Left kidney (tissue), 2 donors: ENCODE results near the gene EYS. TPM values are rescaled to one million over a fixed set of nuclear protein-coding genes. Genes with fewer than 3 reads are reported as not detected.
"Not testable (repeated sequence)": the region's sequence is repeated elsewhere in the genome, so short reads cannot be mapped to it uniquely, and the experiment has no call there.

Experiments used
- DNase-seq: peaks from one replicate; pipeline ENCODE4 v3.0.0-alpha.2; 2013
- polyA plus RNA-seq: library from polyadenylated mRNA; unstranded; fragments of 120-200 nt; gene quantifications from one replicate; pipeline ENCODE4 v1.2.1, GENCODE V29; 2013; ENCODE audit not compliant: insufficient read length

The EYS gene
- polyA plus RNA-seq, 1 donor = 0.96 TPM

DNA sequence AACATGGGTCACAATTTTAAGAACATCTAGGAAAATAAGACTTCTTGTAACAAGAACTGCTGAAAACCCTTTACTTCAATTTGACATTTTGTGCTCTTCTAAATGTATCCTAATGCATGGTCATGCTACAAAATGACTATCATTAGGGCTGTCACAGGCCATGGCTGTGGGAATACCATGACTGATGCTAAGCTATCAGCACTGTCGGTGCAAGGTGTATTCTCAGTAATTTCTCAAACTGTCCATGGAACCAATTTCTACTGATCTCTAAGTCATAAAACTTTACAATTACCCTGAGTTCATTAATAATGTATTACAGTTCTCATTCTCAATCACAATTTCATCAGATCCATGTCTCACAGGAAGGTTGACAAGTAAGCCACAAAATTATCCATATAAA, 625.3 kb downstream of the EYS start:
- DNase-seq = no peak

- no peak for DNase-seq
Measured at GRCh38 chr6:65075705-65076230, 631.3 kb downstream of the EYS start.

- no peak for DNase-seq
Measured at GRCh38 chr6:65072500-65072899, 634.5 kb downstream of the EYS start.

- no peak for DNase-seq
Measured at GRCh38 chr6:65071480-65071879, 635.5 kb downstream of the EYS start.

- no peak for DNase-seq
Measured at GRCh38 chr6:65064844-65065243, 642.2 kb downstream of the EYS start.

DNA sequence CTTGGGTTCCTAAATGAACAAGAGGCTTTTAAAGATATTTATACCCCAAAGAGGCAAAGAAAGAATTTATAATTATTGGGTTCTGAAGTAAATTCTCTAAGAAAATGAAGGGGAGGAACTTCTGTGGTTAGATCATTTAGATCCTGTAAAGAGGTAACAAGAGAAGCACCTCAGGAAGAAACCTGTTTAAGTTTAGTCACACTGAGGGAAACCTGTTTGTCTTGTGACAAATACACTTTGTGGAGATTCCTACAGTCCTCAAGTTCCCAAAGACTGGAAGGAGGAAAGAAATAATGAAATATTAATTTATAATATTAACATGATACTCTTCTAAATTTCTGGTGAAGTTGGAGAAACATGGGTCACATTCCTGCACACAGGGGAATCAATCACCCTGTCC, 647.5 kb downstream of the EYS start:
- DNase-seq = no peak

GRCh38 chr6:65055545-65055944, 651.5 kb downstream of the EYS start:
- DNase-seq = no peak

DNA sequence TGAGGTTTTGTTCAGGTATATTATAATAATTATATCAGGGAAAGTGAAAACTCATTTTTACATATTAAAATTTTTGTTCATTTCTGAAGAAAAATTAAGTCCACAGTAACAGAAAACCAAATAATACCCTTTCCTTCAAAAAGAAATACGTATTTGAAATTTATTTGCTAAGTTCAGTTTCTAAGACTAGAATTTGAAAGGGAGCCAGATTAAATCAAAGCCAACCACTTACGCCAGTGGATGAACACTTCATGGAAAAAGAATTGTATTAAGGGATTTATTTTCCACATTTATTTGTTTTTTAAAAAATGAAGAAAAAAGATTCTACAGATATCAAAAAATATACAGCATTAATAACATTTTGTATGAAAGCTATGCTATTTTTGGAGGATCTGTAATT, 654.4 kb downstream of the EYS start:
- DNase-seq = no peak

GRCh38 chr6:65045801-65046200, 661.2 kb downstream of the EYS start:
- DNase-seq = no peak

- no peak for DNase-seq
Measured at GRCh38 chr6:65014006-65014405, 693.0 kb downstream of the EYS start.

- DNase-seq = no peak
Measured at GRCh38 chr6:65006788-65007187, 700.2 kb downstream of the EYS start.

DNA sequence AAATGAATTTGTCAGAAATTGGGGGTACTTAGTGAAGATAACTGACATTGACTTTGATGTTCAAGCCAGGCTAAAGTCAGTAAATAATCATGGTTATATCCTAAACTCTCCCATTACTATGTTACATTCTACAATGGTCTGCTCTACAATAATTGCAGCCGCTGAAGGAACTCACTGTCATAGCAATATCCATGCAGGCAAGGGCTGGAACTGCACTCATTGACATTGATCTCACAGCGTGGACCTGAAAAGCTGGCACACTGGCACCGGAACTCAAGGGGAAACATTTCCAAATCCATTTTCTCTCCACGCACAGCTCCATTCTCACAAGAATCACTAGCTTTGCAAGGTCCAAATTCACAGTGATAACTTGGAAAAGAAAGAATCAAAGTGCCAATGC, 702.7 kb downstream of the EYS start:
- DNase-seq = no peak

DNA sequence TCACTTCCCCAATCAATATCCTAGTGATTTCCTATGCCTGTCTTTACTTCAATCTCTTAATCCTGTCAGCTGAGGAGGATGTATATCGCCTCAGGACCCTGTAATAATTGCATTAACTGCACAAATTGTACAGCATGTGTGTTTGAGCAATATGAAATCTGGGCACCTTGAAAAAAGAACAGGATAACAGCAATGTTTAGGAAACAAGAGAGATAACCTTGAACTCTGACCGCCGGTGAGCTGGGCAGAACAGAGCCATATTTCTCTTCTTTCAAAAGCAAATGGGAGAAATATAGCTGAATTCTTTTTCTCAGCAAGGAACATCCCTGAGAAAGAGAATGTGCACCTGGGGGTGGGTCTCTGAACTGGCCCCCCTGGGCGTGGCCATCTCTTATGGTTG, 704.1 kb downstream of the EYS start:
- not testable (repeated sequence) for DNase-seq

GRCh38 chr6:65000815-65001214, 706.2 kb downstream of the EYS start:
- no peak for DNase-seq

DNA sequence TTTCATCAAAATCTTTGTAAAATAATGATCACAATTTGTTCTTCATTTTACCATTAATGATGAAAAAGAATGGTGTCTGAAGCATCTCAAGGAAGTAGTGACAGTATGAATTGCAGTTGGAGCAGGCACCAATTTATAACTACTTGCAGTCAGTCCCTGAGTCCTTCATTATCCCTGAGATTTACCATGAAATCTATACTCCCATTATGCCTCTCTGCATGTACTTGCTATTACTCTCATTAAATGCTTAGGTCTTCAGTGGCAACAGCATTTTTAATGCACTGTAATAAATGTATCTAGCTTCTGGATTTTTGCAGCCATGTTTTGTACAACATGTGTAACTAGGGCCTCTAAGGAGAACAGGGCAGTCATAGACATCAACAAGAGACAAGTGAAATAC, 708.8 kb downstream of the EYS start:
- no peak for DNase-seq

DNA sequence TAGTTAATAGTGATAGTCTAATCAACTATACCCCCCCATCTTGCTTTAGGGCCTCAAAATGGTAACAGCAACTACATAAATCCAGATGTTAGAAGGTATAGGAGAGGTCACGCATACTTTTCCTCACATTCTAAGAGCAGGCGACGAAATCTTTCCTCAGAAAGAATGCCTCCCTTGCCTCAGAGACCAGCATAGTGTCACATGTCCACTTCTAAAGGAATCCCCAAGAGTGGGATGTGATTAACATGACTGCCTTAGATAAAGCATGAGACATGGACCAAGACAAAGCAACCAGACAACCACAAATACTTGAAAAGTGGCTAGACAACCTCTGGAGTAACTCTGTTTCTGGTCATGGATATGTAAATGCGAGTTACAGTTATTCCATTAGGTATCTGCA, 710.7 kb downstream of the EYS start:
- no peak for DNase-seq

- no peak for DNase-seq
Measured at GRCh38 chr6:64990652-64991304, 716.2 kb downstream of the EYS start.

GRCh38 chr6:64988148-64988547, 718.9 kb downstream of the EYS start:
- no peak for DNase-seq

- DNase-seq = no peak
Measured at GRCh38 chr6:64987066-64987465, 720.0 kb downstream of the EYS start.

DNA sequence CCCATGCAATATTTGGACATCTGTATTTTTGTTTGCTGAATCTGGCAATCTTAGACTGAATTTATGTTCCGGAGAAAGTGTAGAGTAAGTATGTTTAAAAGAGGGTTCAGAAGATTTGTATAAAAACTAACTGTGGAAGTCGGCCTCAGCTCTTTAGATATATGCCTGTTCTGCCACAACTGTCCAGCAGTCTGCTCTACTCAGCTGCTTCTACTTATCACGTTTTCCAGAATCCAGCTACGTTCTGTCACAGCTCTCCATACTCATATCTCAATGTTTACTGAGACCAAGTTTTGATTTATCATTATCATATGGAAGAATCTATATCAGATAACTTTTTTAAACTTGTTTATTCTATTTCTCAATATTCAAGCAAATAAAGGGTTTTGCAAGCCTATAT, 721.3 kb downstream of the EYS start:
- DNase-seq = no peak

GRCh38 chr6:64984948-64985347, 722.1 kb downstream of the EYS start:
- no peak for DNase-seq

- no peak for DNase-seq
Measured at GRCh38 chr6:64983089-64983488, 723.9 kb downstream of the EYS start.

DNA sequence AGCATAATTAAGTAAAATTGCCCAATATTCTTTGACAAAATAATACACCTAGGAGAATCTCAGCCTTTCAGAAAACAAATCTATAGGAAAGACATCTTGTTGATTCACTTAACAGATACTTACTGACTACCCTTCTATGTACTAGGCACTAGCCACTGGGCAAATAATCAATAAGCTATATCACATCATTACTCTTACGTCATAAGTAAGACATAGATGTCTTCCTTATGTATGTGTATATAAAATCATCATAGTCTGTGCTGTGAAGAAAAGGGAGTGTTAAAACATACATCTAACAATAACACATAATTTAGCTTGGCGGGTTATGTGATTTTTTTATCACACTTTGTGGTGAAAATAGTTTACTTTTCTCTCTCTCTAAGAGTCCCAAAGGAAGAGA, 733.9 kb downstream of the EYS start:
- DNase-seq = no peak

- DNase-seq = no peak
Measured at GRCh38 chr6:64969139-64969538, 737.9 kb downstream of the EYS start.

- no peak for DNase-seq
Measured at GRCh38 chr6:64955435-64955848, 751.6 kb downstream of the EYS start.
